Spleen (tissue), 7 donors: Measurements from ENCODE around the gene ASCL5.
A peak's percentile ranks its signal among the peaks of the same experiment; 100 is the strongest.

Experiments used
- CTCF ChIP-seq, 11 experiments: fragments of 200-600 bp in 7 of 11; fragments of 450-650 bp in 4 of 11; sonication (generic) in 4 of 11; IDR thresholded peaks in 8 of 11; conservative IDR thresholded peaks in 3 of 11; 1 replicate in 7 of 11; 2 replicates in 4 of 11; pipeline versions ENCODE4 v1.4.0 to v1.8.0; 2016 to 2021; ENCODE audit warnings: antibody characterized with exemption in 11 of 11, inconsistent platforms in 4 of 11, mild to moderate bottlenecking in 1 of 11
- POLR2A ChIP-seq, 3 donors: fragments of 450-650 bp; IDR thresholded peaks; one replicate each; pipeline ENCODE4 v1.5.1; 2017; ENCODE audit warnings: antibody characterized with exemption in 3 of 3, mild to moderate bottlenecking in 1 of 3
- POLR2AphosphoS5 ChIP-seq, 3 donors: sonication (generic); formaldehyde crosslinking; IDR thresholded peaks; one replicate each; pipeline ENCODE4 v1.5.1; 2017; ENCODE audit warnings: antibody characterized with exemption in 3 of 3
- donor health status: DM: no; HTN: no; CAD: no; lungs with moderate emphysema.
- donor health status: DM: no; HTN: no; CAD: no.
- donor health status: DM: no; HTN: no; CAD: no.

- no peak for TF ChIP-seq CTCF (IDR thresholded peaks at IDR 0.05 in 8 of 11, conservative IDR thresholded peaks at IDR 0.05 in 3 of 11)
- TF ChIP-seq POLR2AphosphoS5 (IDR thresholded peaks at IDR 0.05): peak in 1 of 3 donors; percentile 19
- no peak for TF ChIP-seq POLR2A (IDR thresholded peaks at IDR 0.05)
Measured at GRCh38 chr1:201072922-201073321, 54.1 kb downstream of the ASCL5 start.
